DND-41 (cell line): ENCODE data around the gene USP48.

ENCODE experiments used
- EZH2 ChIP-seq: IDR thresholded peaks from 3 replicates; pipeline ENCODE4 v1.6.1; 2012; ENCODE audit warnings: borderline replicate concordance, low read depth, mild to moderate bottlenecking, moderate library complexity, low read length, inconsistent platforms; ENCODE audit not compliant: severe bottlenecking
- TF ChIP-seq, protein P1 (sequence below): IDR thresholded peaks from 2 replicates; pipeline ENCODE4 v1.5.1; 2012; ENCODE audit warnings: borderline replicate concordance, low read length, moderate library complexity, mild to moderate bottlenecking; ENCODE audit not compliant: poor library complexity, severe bottlenecking; ENCODE audit errors: extremely low read depth

GRCh38 chr1:21687081-21687529 lies 95.8 kb downstream of the USP48 start:
- no peak for TF ChIP-seq EZH2
- TF ChIP-seq, protein P1, sequence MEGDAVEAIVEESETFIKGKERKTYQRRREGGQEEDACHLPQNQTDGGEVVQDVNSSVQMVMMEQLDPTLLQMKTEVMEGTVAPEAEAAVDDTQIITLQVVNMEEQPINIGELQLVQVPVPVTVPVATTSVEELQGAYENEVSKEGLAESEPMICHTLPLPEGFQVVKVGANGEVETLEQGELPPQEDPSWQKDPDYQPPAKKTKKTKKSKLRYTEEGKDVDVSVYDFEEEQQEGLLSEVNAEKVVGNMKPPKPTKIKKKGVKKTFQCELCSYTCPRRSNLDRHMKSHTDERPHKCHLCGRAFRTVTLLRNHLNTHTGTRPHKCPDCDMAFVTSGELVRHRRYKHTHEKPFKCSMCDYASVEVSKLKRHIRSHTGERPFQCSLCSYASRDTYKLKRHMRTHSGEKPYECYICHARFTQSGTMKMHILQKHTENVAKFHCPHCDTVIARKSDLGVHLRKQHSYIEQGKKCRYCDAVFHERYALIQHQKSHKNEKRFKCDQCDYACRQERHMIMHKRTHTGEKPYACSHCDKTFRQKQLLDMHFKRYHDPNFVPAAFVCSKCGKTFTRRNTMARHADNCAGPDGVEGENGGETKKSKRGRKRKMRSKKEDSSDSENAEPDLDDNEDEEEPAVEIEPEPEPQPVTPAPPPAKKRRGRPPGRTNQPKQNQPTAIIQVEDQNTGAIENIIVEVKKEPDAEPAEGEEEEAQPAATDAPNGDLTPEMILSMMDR = no peak
